Measurements from ENCODE around the gene SAMD14.

SAMD14 gene

DNA sequence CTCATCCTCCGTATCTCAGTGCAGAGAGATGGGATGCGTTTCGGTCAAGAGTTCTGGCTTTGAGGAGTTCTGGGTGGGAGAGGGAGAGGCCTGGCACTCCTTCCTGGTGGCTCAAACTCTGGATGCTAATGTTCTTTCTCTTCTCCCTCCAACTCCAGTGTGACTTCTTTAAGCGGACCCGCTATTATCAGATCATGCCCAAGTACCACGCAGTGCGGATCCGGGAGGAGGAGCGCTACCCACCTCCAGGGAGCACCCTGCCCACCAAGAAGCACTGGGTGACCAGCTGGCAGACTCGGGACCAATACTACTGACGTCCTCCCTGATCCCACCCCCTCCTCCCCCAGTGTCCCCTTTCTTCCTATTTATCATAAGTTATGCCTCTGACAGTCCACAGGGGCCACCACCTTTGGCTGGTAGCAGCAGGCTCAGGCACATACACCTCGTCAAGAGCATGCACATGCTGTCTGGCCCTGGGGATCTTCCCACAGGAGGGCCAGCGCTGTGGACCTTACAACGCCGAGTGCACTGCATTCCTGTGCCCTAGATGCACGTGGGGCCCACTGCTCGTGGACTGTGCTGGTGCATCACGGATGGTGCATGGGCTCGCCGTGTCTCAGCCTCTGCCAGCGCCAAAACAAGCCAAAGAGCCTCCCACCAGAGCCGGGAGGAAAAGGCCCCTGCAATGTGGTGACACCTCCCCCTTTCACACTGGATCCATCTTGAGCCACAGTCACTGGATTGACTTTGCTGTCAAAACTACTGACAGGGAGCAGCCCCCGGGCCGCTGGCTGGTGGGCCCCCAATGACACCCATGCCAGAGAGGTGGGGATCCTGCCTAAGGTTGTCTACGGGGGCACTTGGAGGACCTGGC lies 40.8 kb downstream of the SAMD14 start:
- no peak for DNase-seq (ENCODE audit: low spot score)
- Mint-ChIP-seq H3K4me1 (ENCODE audit: low read depth) (peaks cover 2% of the 10 kb centered on the region), H3K27me3 (ENCODE audit: low read depth) (no peaks in the 10 kb centered on the region), H3K4me3 (no peak overlapping the region), H3K27ac (no peak overlapping the region), H3K9me3 (no peaks in the 10 kb centered on the region), H3K36me3 (ENCODE audit: low read depth) (no peaks in the 10 kb centered on the region)

DNA sequence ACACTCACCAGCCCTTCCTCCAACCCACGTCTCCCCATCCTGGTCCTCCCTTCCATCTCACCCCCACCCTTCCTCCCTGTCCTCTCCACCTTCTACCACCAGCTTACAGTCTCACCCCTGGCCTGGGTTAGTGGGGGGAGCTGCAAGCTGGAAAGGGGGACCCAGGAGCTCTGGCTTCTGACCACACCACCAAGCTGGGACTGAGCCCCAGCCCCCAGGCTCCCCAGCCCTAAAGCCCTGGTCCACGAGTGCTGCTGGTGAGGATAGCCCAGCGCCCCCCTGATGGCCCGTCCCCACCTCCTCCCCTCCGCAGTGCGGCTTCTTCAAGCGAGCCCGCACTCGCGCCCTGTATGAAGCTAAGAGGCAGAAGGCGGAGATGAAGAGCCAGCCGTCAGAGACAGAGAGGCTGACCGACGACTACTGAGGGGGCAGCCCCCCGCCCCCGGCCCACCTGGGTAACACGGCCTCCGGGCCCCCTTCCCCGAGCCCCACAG lies 42.0 kb downstream of the SAMD14 start:
- H3K36me3 Mint-ChIP-seq (ENCODE audit: low read depth), result no peaks in the 10 kb centered on the region
- H3K9me3 Mint-ChIP-seq, result no peaks in the 10 kb centered on the region
- no peaks in the 10 kb centered on the region for H3K4me1 Mint-ChIP-seq (ENCODE audit: low read depth)
- H3K27me3 Mint-ChIP-seq (ENCODE audit: low read depth), result no peaks in the 10 kb centered on the region
- no peak for DNase-seq (ENCODE audit: low spot score)
- H3K4me3 Mint-ChIP-seq, result no peak overlapping the region
- H3K27ac Mint-ChIP-seq, result no peak overlapping the region

DNA sequence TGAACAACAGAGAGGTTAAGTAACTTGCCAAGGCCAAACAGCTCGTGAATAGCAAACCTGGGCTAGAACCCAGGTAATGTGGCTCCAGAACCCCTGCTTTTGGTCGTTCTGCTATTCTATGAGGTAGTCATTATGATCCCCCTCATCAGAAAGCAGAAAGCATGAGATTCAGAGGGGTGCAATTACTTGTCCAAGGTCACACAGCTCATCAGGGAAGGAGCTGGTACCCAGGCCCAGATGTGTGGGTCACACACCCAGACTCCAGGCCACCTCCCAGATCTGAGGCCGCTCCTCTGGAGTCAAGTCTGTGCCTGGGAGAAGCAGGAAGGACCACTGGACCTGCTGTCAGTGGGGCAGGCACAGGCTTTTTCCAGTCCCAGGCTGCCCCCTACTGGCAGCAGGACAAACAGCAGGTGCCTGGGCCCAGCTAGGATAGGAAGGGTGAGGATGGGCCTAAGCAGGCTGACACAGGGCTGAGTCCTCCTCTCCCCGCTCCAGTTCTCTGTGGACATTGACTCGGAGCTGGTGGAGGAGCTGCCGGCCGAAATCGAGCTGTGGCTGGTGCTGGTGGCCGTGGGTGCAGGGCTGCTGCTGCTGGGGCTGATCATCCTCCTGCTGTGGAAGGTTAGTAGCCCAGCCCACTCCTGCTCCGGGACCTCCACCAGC lies 42.6 kb downstream of the SAMD14 start:
- Mint-ChIP-seq H3K4me1 (ENCODE audit: low read depth) (no peaks in the 10 kb centered on the region), H3K36me3 (ENCODE audit: low read depth) (no peaks in the 10 kb centered on the region), H3K9me3 (no peaks in the 10 kb centered on the region), H3K27me3 (ENCODE audit: low read depth) (no peaks in the 10 kb centered on the region), H3K27ac (no peak overlapping the region), H3K4me3 (no peak overlapping the region)
- peak; percentile 67 for DNase-seq (ENCODE audit: low spot score)

DNA sequence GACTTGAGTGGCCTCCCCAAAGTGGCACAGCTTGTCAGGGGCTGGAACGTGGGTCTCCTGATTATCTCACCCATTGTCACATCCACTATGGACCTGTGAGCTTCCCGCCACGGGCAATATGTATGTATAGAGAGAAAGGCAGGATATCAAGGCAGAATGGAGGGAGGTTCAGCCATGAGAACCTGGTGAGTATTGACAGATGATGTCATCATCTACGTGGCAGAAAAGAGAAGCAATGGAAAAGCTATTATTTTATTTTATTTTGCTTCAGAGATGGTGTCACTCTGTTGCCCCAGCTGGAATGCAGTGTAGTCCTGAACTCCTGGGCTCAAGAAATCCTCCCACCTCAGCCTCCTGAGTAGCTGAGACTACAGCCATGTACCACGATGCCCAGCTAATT lies 48.2 kb downstream of the SAMD14 start:
- H3K36me3 Mint-ChIP-seq (ENCODE audit: low read depth), result no peaks in the 10 kb centered on the region
- no peaks in the 10 kb centered on the region for H3K4me1 Mint-ChIP-seq (ENCODE audit: low read depth)
- no peak overlapping the region for H3K4me3 Mint-ChIP-seq
- no peak for DNase-seq (ENCODE audit: low spot score)
- no peaks in the 10 kb centered on the region for H3K27me3 Mint-ChIP-seq (ENCODE audit: low read depth)
- no peaks in the 10 kb centered on the region for H3K9me3 Mint-ChIP-seq
- no peak overlapping the region for H3K27ac Mint-ChIP-seq

- no peaks in the 10 kb centered on the region for H3K27me3 Mint-ChIP-seq (ENCODE audit: low read depth)
- H3K4me1 Mint-ChIP-seq (ENCODE audit: low read depth), result no peaks in the 10 kb centered on the region
- H3K9me3 Mint-ChIP-seq, result no peaks in the 10 kb centered on the region
- DNase-seq (ENCODE audit: low spot score), result no peak
- H3K36me3 Mint-ChIP-seq (ENCODE audit: low read depth), result no peaks in the 10 kb centered on the region
- H3K27ac Mint-ChIP-seq, result no peak overlapping the region
- no peak overlapping the region for H3K4me3 Mint-ChIP-seq
Measured at GRCh38 chr17:50080827-50081226, 49.1 kb downstream of the SAMD14 start.

DNA sequence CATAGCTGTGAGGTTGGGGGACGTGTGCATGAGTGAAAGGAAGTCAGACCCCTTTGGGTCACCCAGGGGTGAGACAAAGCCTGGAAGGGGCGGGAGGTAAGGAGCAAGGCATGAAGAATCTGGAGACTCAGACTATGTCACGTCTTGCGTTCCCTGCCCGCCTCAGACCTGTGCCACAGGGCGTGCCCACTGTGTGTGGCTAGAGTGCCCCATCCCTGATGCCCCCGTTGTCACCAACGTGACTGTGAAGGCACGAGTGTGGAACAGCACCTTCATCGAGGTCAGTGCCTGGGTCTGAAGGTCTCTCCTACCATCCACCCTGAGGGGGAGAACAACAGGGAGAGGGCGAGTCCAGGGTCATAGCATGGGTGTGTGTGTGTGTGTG lies 49.9 kb downstream of the SAMD14 start:
- Mint-ChIP-seq H3K4me3 (no peak overlapping the region), H3K27ac (no peak overlapping the region), H3K27me3 (ENCODE audit: low read depth) (no peaks in the 10 kb centered on the region), H3K4me1 (ENCODE audit: low read depth) (no peaks in the 10 kb centered on the region), H3K36me3 (ENCODE audit: low read depth) (no peaks in the 10 kb centered on the region), H3K9me3 (no peaks in the 10 kb centered on the region)
- DNase-seq (ENCODE audit: low spot score), result no peak

GRCh38 chr17:50079334-50080095 lies 50.4 kb downstream of the SAMD14 start:
- H3K36me3 Mint-ChIP-seq (ENCODE audit: low read depth), result no peaks in the 10 kb centered on the region
- no peaks in the 10 kb centered on the region for H3K27me3 Mint-ChIP-seq (ENCODE audit: low read depth)
- H3K4me1 Mint-ChIP-seq (ENCODE audit: low read depth), result no peaks in the 10 kb centered on the region
- DNase-seq (ENCODE audit: low spot score), result no peak
- H3K9me3 Mint-ChIP-seq, result no peaks in the 10 kb centered on the region
- no peak overlapping the region for H3K27ac Mint-ChIP-seq
- no peak overlapping the region for H3K4me3 Mint-ChIP-seq

- H3K36me3 Mint-ChIP-seq (ENCODE audit: low read depth), result no peaks in the 10 kb centered on the region
- H3K9me3 Mint-ChIP-seq, result no peaks in the 10 kb centered on the region
- H3K27me3 Mint-ChIP-seq (ENCODE audit: low read depth), result no peaks in the 10 kb centered on the region
- no peak for DNase-seq (ENCODE audit: low spot score)
- H3K4me1 Mint-ChIP-seq (ENCODE audit: low read depth), result no peaks in the 10 kb centered on the region
- no peak overlapping the region for H3K4me3 Mint-ChIP-seq
- H3K27ac Mint-ChIP-seq, result no peak overlapping the region
Measured at GRCh38 chr17:50078430-50078829, 51.5 kb downstream of the SAMD14 start.

DNA sequence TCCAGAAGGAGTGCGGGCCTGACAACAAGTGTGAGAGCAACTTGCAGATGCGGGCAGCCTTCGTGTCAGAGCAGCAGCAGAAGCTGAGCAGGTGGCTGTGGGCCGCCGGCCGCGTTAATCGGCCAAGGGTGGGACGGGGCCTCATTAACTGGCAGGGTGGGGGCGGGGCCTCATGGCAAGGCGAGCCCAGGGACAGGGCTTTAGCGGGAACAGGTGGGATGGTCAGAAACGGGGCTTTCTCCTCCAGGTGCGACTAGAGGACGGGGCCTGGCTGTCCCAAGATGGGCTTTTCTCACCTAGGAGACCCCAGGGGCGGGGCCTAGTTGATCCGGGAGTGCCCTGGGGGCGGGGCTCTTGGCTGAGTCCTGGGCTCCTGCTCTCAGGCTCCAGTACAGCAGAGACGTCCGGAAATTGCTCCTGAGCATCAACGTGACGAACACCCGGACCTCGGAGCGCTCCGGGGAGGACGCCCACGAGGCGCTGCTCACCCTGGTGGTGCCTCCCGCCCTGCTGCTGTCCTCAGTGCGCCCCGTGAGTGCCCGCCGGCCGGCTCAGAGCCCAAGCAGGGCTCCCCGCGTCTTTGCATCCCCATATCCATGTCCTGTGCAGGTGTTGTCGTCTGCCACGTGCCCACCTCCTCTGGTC lies 53.2 kb downstream of the SAMD14 start:
- H3K4me1 Mint-ChIP-seq (ENCODE audit: low read depth), result peaks cover 2% of the 10 kb centered on the region
- no peak for DNase-seq (ENCODE audit: low spot score)
- no peaks in the 10 kb centered on the region for H3K27me3 Mint-ChIP-seq (ENCODE audit: low read depth)

GRCh38 chr17:50076221-50076590 lies 53.8 kb downstream of the SAMD14 start:
- Mint-ChIP-seq H3K4me1 (ENCODE audit: low read depth) (peaks cover 2% of the 10 kb centered on the region), H3K4me3 (no peak overlapping the region), H3K9me3 (no peaks in the 10 kb centered on the region), H3K36me3 (ENCODE audit: low read depth) (no peaks in the 10 kb centered on the region), H3K27me3 (ENCODE audit: low read depth) (no peaks in the 10 kb centered on the region), H3K27ac (no peak overlapping the region)
- no peak for DNase-seq (ENCODE audit: low spot score)

More for the DNA sequence above, 53.2 kb downstream of the SAMD14 start:
- Mint-ChIP-seq H3K27ac (no peak overlapping the region), H3K9me3 (no peaks in the 10 kb centered on the region), H3K4me3 (no peak overlapping the region), H3K36me3 (ENCODE audit: low read depth) (no peaks in the 10 kb centered on the region)

GRCh38 chr17:50075446-50076032 lies 54.4 kb downstream of the SAMD14 start:
- Mint-ChIP-seq H3K36me3 (ENCODE audit: low read depth) (no peaks in the 10 kb centered on the region), H3K9me3 (no peaks in the 10 kb centered on the region), H3K27ac (no peak overlapping the region), H3K4me3 (no peak overlapping the region), H3K4me1 (ENCODE audit: low read depth) (peaks cover 2% of the 10 kb centered on the region), H3K27me3 (ENCODE audit: low read depth) (no peaks in the 10 kb centered on the region)
- DNase-seq (ENCODE audit: low spot score), result no peak

- Mint-ChIP-seq H3K4me1 (ENCODE audit: low read depth) (peaks cover 2% of the 10 kb centered on the region), H3K9me3 (no peaks in the 10 kb centered on the region), H3K4me3 (no peak overlapping the region), H3K27me3 (ENCODE audit: low read depth) (no peaks in the 10 kb centered on the region), H3K36me3 (ENCODE audit: low read depth) (no peaks in the 10 kb centered on the region), H3K27ac (no peak overlapping the region)
- no peak for DNase-seq (ENCODE audit: low spot score)
Measured at GRCh38 chr17:50074227-50074626, 55.7 kb downstream of the SAMD14 start.

GRCh38 chr17:50072925-50073324 lies 57.0 kb downstream of the SAMD14 start:
- no peaks in the 10 kb centered on the region for H3K9me3 Mint-ChIP-seq
- no peak overlapping the region for H3K4me3 Mint-ChIP-seq

More at GRCh38 chr17:50072925-50073324, 57.0 kb downstream of the SAMD14 start:
- Mint-ChIP-seq H3K36me3 (ENCODE audit: low read depth) (no peaks in the 10 kb centered on the region), H3K27ac (no peak overlapping the region), H3K27me3 (ENCODE audit: low read depth) (no peaks in the 10 kb centered on the region), H3K4me1 (ENCODE audit: low read depth) (peaks cover 2% of the 10 kb centered on the region)
- no peak for DNase-seq (ENCODE audit: low spot score)
